Pancreas (tissue), 10 donors: Measurements from ENCODE around the gene KDM2B. TPM values are rescaled to one million over a fixed set of nuclear protein-coding genes. Genes with fewer than 3 reads are reported as not detected.

Source experiments
- ATAC-seq, 4 donors: fragments of 200-7000 bp; cut with Tn5 transposase; one replicate each; pipeline versions ENCODE4 v1.8.0 to v1.9.1; 2020; ENCODE audit warnings: mild to moderate bottlenecking in 4 of 4, moderate library complexity in 4 of 4
- DNase-seq, 6 donors: peaks; one replicate each; pipeline ENCODE4 v3.0.0-alpha.2; 2020
- FAIRE-seq: peaks from 2 replicates; lab custom pipeline; 2012; peaks lifted over from hg19 to GRCh38; lab: Jason Lieb, UNC
- H3K27ac ChIP-seq, 4 donors: fragments of 200-600 bp; sonication (generic); 1 replicate in 3 of 4; 2 replicates in 1 of 4; pipeline versions ENCODE4 v1.5.0 to v1.8.0; 2020
- H3K27me3 ChIP-seq, 4 donors: fragments of 200-600 bp; one replicate each; pipeline ENCODE4 v1.8.0; 2021
- H3K36me3 ChIP-seq, 3 donors: fragments of 200-600 bp; sonication (generic) in 1 of 3; one replicate each; pipeline versions ENCODE4 v1.5.0 to v1.8.0; 2020 to 2021
- H3K4me1 ChIP-seq, 3 donors: fragments of 200-600 bp; one replicate each; pipeline ENCODE4 v1.8.0; 2021
- H3K4me3 ChIP-seq, 4 donors: fragments of 200-600 bp; sonication (generic) in 2 of 4; one replicate each; pipeline versions ENCODE4 v1.5.0 to v1.8.0; 2020 to 2021
- H3K9me3 ChIP-seq, 4 donors: fragments of 200-600 bp; one replicate each; pipeline ENCODE4 v1.8.0; 2021
- WGBS, 2 donors: extraction: QIAGEN DNeasy Blood & Tissue Kit; methylation state at CpG; one replicate each; pipeline ENCODE4 v1.1.7; 2013; 5-methylcytosine and 5-hydroxymethylcytosine counted together
- intact Hi-C, 3 donors: fragments of 100-400 bp; cut with DNase I; formaldehyde crosslinking; loops; one replicate each; pipeline versions ENCODE4 v1.11.1 to v1.14.2; 2022
- microRNA-seq, 2 donors: library from miRNA; unstranded; fragments of <30 nt; microRNA quantifications; one replicate each; pipeline versions ENCODE4 to v1.1.0, GENCODE V29; 2019 to 2020
- polyA plus RNA-seq, 2 donors: library from polyadenylated mRNA; stranded (reverse); fragments of 200-250 nt; gene quantifications; one replicate each; pipeline ENCODE4 v1.2.3, GENCODE V29; 2013
- total RNA-seq, 6 donors: library from RNA; stranded (reverse); fragmentation: NEBNext Ultra II Directional in 4 of 6; extraction: Animal tissue kit (Norgen Biotek cat#: 25700) in 4 of 6; gene quantifications; one replicate each; pipeline versions ENCODE4 v1.2.1 to v1.2.4, GENCODE V29; 2021 to 2023
- TF ChIP-seq, protein P1 (sequence below), 4 donors: fragments of 200-600 bp; sonication (generic) in 3 of 4; IDR thresholded peaks; one replicate each; pipeline versions ENCODE4 v1.5.0 to v1.8.0; 2021; ENCODE audit warnings: antibody characterized with exemption in 4 of 4
- donor health status: healthy with polysubstance abuse.
- donor health status: DM: no; HTN: no; CAD: no; lungs with moderate emphysema.
- donor health status: DM: no; HTN: no; CAD: no.
- donor health status: control.
- donor health status: control.
- donor health status: Bipolar disorder and iron deficiency.
- donor health status: DM: yes; HTN: yes; CAD: no.
- donor health status: DM: no; HTN: no; CAD: no.
- donor health status: DM: no; HTN: no; CAD: no.
- donor health status: DM: yes; HTN: yes; CAD: no.

The KDM2B gene
- total and polyA plus RNA-seq, 8 donors = 7.4 to 21.7 (median 10.3) TPM

DNA sequence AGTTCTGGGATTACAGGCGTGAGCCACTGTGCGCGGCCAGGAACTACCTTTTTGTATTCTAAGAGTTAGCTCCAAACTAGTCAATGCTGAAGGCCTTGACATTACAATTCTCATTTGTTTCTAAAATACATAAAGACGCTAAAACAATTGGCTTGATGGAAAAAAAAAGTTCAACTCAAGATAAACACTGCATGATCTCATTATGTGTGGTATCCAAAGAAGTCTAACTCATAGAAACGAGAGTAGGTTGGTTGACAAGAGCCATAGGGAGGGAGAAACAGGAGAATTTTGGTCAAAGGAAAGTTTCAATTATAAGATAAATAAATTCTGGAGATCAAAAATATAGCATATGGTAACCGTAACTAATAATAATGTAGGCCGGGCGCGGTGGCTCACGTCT is 200.9 kb downstream of the KDM2B start:
- H3K4me3 ChIP-seq = no peak overlapping the region
- H3K9me3 ChIP-seq = no peaks in the 10 kb centered on the region
- no peaks in the 10 kb centered on the region for H3K36me3 ChIP-seq
- no peak overlapping the region for H3K27ac ChIP-seq
- TF ChIP-seq, protein P1, sequence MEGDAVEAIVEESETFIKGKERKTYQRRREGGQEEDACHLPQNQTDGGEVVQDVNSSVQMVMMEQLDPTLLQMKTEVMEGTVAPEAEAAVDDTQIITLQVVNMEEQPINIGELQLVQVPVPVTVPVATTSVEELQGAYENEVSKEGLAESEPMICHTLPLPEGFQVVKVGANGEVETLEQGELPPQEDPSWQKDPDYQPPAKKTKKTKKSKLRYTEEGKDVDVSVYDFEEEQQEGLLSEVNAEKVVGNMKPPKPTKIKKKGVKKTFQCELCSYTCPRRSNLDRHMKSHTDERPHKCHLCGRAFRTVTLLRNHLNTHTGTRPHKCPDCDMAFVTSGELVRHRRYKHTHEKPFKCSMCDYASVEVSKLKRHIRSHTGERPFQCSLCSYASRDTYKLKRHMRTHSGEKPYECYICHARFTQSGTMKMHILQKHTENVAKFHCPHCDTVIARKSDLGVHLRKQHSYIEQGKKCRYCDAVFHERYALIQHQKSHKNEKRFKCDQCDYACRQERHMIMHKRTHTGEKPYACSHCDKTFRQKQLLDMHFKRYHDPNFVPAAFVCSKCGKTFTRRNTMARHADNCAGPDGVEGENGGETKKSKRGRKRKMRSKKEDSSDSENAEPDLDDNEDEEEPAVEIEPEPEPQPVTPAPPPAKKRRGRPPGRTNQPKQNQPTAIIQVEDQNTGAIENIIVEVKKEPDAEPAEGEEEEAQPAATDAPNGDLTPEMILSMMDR (IDR thresholded peaks at IDR 0.05) = no peak
- ATAC-seq (no peak), FAIRE-seq (no peak), DNase-seq (no peak)
- WGBS, 2 donors = 85 to 89% methylated on average over 10 of the region's 10 CpGs
- peaks cover 0 to 14% (median 9%) of the 10 kb centered on the region in 3 donors for H3K4me1 ChIP-seq
- H3K27me3 ChIP-seq = no peaks in the 10 kb centered on the region
- intact Hi-C loops = no loop called here

Small RNA genes within 50 kb of the gene (microRNA-seq; reads per million reads assigned to microRNA genes)
- gene MIR7107 = 0 reads per million in 2 donors

Other genes starting within 250 kb of the KDM2B start
- 10 to 100 TPM; 58.0 to 90.4 (median 72.7) TPM for gene ANAPC5, start 228.6 kb downstream of the KDM2B start, total RNA-seq
- 100 to 1,000 TPM; 135 to 183 TPM for gene ANAPC5, start 228.6 kb downstream of the KDM2B start, polyA plus RNA-seq
- 10 to 100 TPM; 11.6 to 22.8 (median 14.1) TPM for gene RNF34, start 180.9 kb downstream of the KDM2B start, total RNA-seq
- gene RNF34, start 180.9 kb downstream of the KDM2B start, polyA plus RNA-seq = 10 to 100 TPM; 13.4 to 19.1 TPM
- gene ORAI1, start 45.5 kb upstream of the KDM2B start, total RNA-seq = 10 to 100 TPM in 1 of 6 donors, 1 to 10 TPM in 5; 3.9 to 11.3 (median 5.8) TPM
- 1 to 10 TPM; 2.7 to 3.4 TPM for gene ORAI1, start 45.5 kb upstream of the KDM2B start, polyA plus RNA-seq
- under 1 TPM; 0.19 to 0.70 (median 0.46) TPM for gene MORN3, start 88.6 kb upstream of the KDM2B start, total RNA-seq
- gene MORN3, start 88.6 kb upstream of the KDM2B start, polyA plus RNA-seq = under 1 TPM; 0.49 to 0.99 TPM
- 10 to 100 TPM in 3 of 6 donors, 1 to 10 TPM in 3; 8.2 to 13.0 (median 10.0) TPM for gene TMEM120B, start 131.7 kb upstream of the KDM2B start, total RNA-seq
- gene TMEM120B, start 131.7 kb upstream of the KDM2B start, polyA plus RNA-seq = 10 to 100 TPM; 11.6 to 19.8 TPM
- gene RHOF, start 212.7 kb upstream of the KDM2B start, total RNA-seq = 10 to 100 TPM in 1 of 6 donors, 1 to 10 TPM in 5; 3.6 to 12.6 (median 4.9) TPM
- 1 to 10 TPM; 2.8 to 5.6 TPM for gene RHOF, start 212.7 kb upstream of the KDM2B start, polyA plus RNA-seq
- 10 to 100 TPM; 10.5 to 16.3 (median 12.2) TPM for gene SETD1B, start 223.0 kb upstream of the KDM2B start, total RNA-seq
- gene SETD1B, start 223.0 kb upstream of the KDM2B start, polyA plus RNA-seq = 10 to 100 TPM in 1 of 2 donors, 1 to 10 TPM in 1; 9.2 to 18.5 TPM